Vagina (tissue), 2 donors: ENCODE data around the gene MORC1.

Experiments
- POLR2A ChIP-seq, 2 donors: fragments of 450-650 bp; IDR thresholded peaks; one replicate each; pipeline ENCODE4 v1.6.1; 2017; ENCODE audit warnings: antibody characterized with exemption in 2 of 2, mild to moderate bottlenecking in 2 of 2, moderate library complexity in 2 of 2
- POLR2AphosphoS5 ChIP-seq, 2 donors: sonication (generic); formaldehyde crosslinking; IDR thresholded peaks; one replicate each; pipeline ENCODE4 v1.9.0; 2017; ENCODE audit warnings: antibody characterized with exemption in 2 of 2, mild to moderate bottlenecking in 2 of 2, low read depth in 1 of 2; ENCODE audit not compliant: insufficient read depth in 1 of 2
- TF ChIP-seq, protein P1 (sequence below), 3 experiments: fragments of 450-650 bp in 2 of 3; fragments of 200-600 bp in 1 of 3; sonication (generic) in 1 of 3; IDR thresholded peaks; one replicate each; pipeline ENCODE4 v1.5.1; 2017 to 2019; ENCODE audit warnings: antibody characterized with exemption in 3 of 3, mild to moderate bottlenecking in 2 of 3, moderate library complexity in 2 of 3

- TF ChIP-seq, protein P1, sequence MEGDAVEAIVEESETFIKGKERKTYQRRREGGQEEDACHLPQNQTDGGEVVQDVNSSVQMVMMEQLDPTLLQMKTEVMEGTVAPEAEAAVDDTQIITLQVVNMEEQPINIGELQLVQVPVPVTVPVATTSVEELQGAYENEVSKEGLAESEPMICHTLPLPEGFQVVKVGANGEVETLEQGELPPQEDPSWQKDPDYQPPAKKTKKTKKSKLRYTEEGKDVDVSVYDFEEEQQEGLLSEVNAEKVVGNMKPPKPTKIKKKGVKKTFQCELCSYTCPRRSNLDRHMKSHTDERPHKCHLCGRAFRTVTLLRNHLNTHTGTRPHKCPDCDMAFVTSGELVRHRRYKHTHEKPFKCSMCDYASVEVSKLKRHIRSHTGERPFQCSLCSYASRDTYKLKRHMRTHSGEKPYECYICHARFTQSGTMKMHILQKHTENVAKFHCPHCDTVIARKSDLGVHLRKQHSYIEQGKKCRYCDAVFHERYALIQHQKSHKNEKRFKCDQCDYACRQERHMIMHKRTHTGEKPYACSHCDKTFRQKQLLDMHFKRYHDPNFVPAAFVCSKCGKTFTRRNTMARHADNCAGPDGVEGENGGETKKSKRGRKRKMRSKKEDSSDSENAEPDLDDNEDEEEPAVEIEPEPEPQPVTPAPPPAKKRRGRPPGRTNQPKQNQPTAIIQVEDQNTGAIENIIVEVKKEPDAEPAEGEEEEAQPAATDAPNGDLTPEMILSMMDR (IDR thresholded peaks at IDR 0.05): no peak
- TF ChIP-seq POLR2AphosphoS5 (IDR thresholded peaks at IDR 0.05; ENCODE audit: insufficient read depth in 1 of 2, low read depth in 1 of 2) (no peak), POLR2A (IDR thresholded peaks at IDR 0.05) (no peak)
Measured at GRCh38 chr3:108966773-108967172, 151.2 kb downstream of the MORC1 start.
